ENCODE results near the gene RAB44. TPM values are rescaled to one million over a fixed set of nuclear protein-coding genes. Genes with fewer than 3 reads are reported as not detected.

RAB44 gene
- total and polyA plus RNA-seq, 2 donors (not counting 1 experiment from before 2014, with no cell fraction given): 0.15 to 0.16 TPM

- 79% methylated on average over 12 of the region's 13 CpGs for WGBS (ENCODE audit: insufficient coverage)
- no peak for DNase-seq
- Histone ChIP-seq H3K4me1 (ENCODE audit: control insufficient read depth in 2 of 2, insufficient read depth in 2 of 2, low read length in 2 of 2) (peaks cover 17 to 19% of the 10 kb centered on the region in 2 donors), H2AFZ (ENCODE audit: insufficient read depth, low read depth, low read length, poor library complexity, severe bottlenecking) (no peak overlapping the region), H3K9ac (ENCODE audit: low read length) (no peak overlapping the region), H3K79me2 (ENCODE audit: control insufficient read depth, insufficient read depth, low read length) (no peaks in the 10 kb centered on the region), H3K27me3 (replicated peaks in 1 of 4; ENCODE audit: control extremely low read depth in 1 of 4, control insufficient read depth in 3 of 4, insufficient read depth in 4 of 4, low read length in 3 of 4) (no peaks in the 10 kb centered on the region), H3K4me3 (ENCODE audit: control extremely low read depth in 1 of 5, extremely low read depth in 1 of 5, insufficient read depth in 1 of 5, low read depth in 2 of 5, low read length in 4 of 5) (no peak overlapping the region), H3K27ac (ENCODE audit: low read length in 2 of 2) (no peak overlapping the region), H4K20me1 (ENCODE audit: control insufficient read depth, insufficient read depth, low read length, poor library complexity, severe bottlenecking) (no peaks in the 10 kb centered on the region), H3K4me2 (replicated peaks; ENCODE audit: low read depth, low read length, poor library complexity, severe bottlenecking) (no peak overlapping the region), H3K9me3 (ENCODE audit: control extremely low read depth in 1 of 3, control insufficient read depth in 2 of 3, insufficient read depth in 1 of 3, low read length in 2 of 3) (peaks cover 0 to 9% (median 0%) of the 10 kb centered on the region in 3 donors), H3K36me3 (replicated peaks in 1 of 2; ENCODE audit: control extremely low read depth in 1 of 2, control insufficient read depth in 1 of 2, extremely low read depth in 1 of 2, insufficient read depth in 2 of 2, low read length in 1 of 2) (no peaks in the 10 kb centered on the region)
- no peak for TF ChIP-seq EZH2 (IDR thresholded peaks at IDR 0.05; ENCODE audit: borderline replicate concordance, insufficient read depth, low read depth, low read length, poor library complexity, severe bottlenecking)
- TF ChIP-seq, protein P1, sequence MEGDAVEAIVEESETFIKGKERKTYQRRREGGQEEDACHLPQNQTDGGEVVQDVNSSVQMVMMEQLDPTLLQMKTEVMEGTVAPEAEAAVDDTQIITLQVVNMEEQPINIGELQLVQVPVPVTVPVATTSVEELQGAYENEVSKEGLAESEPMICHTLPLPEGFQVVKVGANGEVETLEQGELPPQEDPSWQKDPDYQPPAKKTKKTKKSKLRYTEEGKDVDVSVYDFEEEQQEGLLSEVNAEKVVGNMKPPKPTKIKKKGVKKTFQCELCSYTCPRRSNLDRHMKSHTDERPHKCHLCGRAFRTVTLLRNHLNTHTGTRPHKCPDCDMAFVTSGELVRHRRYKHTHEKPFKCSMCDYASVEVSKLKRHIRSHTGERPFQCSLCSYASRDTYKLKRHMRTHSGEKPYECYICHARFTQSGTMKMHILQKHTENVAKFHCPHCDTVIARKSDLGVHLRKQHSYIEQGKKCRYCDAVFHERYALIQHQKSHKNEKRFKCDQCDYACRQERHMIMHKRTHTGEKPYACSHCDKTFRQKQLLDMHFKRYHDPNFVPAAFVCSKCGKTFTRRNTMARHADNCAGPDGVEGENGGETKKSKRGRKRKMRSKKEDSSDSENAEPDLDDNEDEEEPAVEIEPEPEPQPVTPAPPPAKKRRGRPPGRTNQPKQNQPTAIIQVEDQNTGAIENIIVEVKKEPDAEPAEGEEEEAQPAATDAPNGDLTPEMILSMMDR (IDR thresholded peaks at IDR 0.05): no peak
- Mint-ChIP-seq H3K4me1 (peaks cover 17% of the 10 kb centered on the region), H3K9me3 (ENCODE audit: insufficient read depth) (no peaks in the 10 kb centered on the region), H3K4me3 (no peak overlapping the region), H3K27me3 (no peaks in the 10 kb centered on the region), H3K27ac (no peak overlapping the region)
- ChIA-PET CTCF (interaction anchor here (1.2 kb wide), 1 partner anchor 103 kb away, joined by 3 read pairs; no protein-coding TSS in a partner anchor), POLR2A (no interaction called here)
- intact Hi-C loops (cut with micrococcal nuclease): no loop called here
- no peak for ATAC-seq (ENCODE audit: low read depth)
These were observed 19.7 kb downstream of the RAB44 start for GRCh38 chr6:36717231-36717825.

- intact Hi-C loops (cut with micrococcal nuclease): no loop called here
- peaks cover 17 to 19% of the 10 kb centered on the region in 2 donors for H3K4me1 ChIP-seq (ENCODE audit: control insufficient read depth in 2 of 2, insufficient read depth in 2 of 2, low read length in 2 of 2)
- no peak overlapping the region for H3K4me3 ChIP-seq (ENCODE audit: control extremely low read depth in 1 of 5, extremely low read depth in 1 of 5, insufficient read depth in 1 of 5, low read depth in 2 of 5, low read length in 4 of 5)
- WGBS (ENCODE audit: insufficient coverage): 89% methylated on average over 9 of the region's 12 CpGs
- H3K9me3 Mint-ChIP-seq (ENCODE audit: insufficient read depth): no peaks in the 10 kb centered on the region
- ChIA-PET POLR2A (no interaction called here), CTCF (interaction anchor here (0.7 to 11.6 kb wide), 3 partner anchors 35 to 480 kb away, joined by 3 to 88 read pairs (median 19); partner anchors contain the start of gene CDKN1A)
- no peaks in the 10 kb centered on the region for H3K27me3 ChIP-seq (replicated peaks in 1 of 4; ENCODE audit: control extremely low read depth in 1 of 4, control insufficient read depth in 3 of 4, insufficient read depth in 4 of 4, low read length in 3 of 4)
- ATAC-seq (ENCODE audit: low read depth): no peak
- H3K27ac ChIP-seq (ENCODE audit: low read length in 2 of 2): no peak overlapping the region
- H3K79me2 ChIP-seq (ENCODE audit: control insufficient read depth, insufficient read depth, low read length): no peaks in the 10 kb centered on the region
- DNase-seq: no peak
- no peaks in the 10 kb centered on the region for H3K27me3 Mint-ChIP-seq
- H3K4me3 Mint-ChIP-seq: no peak overlapping the region
- TF ChIP-seq, protein P1 (IDR thresholded peaks at IDR 0.05): no peak
- no peak for TF ChIP-seq EZH2 (IDR thresholded peaks at IDR 0.05; ENCODE audit: borderline replicate concordance, insufficient read depth, low read depth, low read length, poor library complexity, severe bottlenecking)
- peaks cover 0 to 9% (median 0%) of the 10 kb centered on the region in 3 donors for H3K9me3 ChIP-seq (ENCODE audit: control extremely low read depth in 1 of 3, control insufficient read depth in 2 of 3, insufficient read depth in 1 of 3, low read length in 2 of 3)
- H2AFZ ChIP-seq (ENCODE audit: insufficient read depth, low read depth, low read length, poor library complexity, severe bottlenecking): no peak overlapping the region
- H3K36me3 ChIP-seq (replicated peaks in 1 of 2; ENCODE audit: control extremely low read depth in 1 of 2, control insufficient read depth in 1 of 2, extremely low read depth in 1 of 2, insufficient read depth in 2 of 2, low read length in 1 of 2): no peaks in the 10 kb centered on the region
- no peak overlapping the region for H3K4me2 ChIP-seq (replicated peaks; ENCODE audit: low read depth, low read length, poor library complexity, severe bottlenecking)
- H3K27ac Mint-ChIP-seq: no peak overlapping the region
- no peak overlapping the region for H3K9ac ChIP-seq (ENCODE audit: low read length)
- H4K20me1 ChIP-seq (ENCODE audit: control insufficient read depth, insufficient read depth, low read length, poor library complexity, severe bottlenecking): no peaks in the 10 kb centered on the region
- peaks cover 17% of the 10 kb centered on the region for H3K4me1 Mint-ChIP-seq
These were observed 20.4 kb downstream of the RAB44 start for GRCh38 chr6:36717871-36718540.
